Lower lobe of right lung (tissue), 2 donors: ENCODE data around the gene LMF1. TPM values are rescaled to one million over a fixed set of nuclear protein-coding genes. Genes with fewer than 3 reads are reported as not detected.

ENCODE experiments used
- ATAC-seq, 2 donors: fragments of 200-7000 bp; cut with Tn5 transposase; one replicate each; pipeline ENCODE4 v1.9.1; 2020 to 2022; ENCODE audit warnings: mild to moderate bottlenecking in 2 of 2, moderate library complexity in 2 of 2
- DNase-seq: peaks from one replicate; pipeline ENCODE4 v3.0.0-alpha.2; 2020
- H3K27ac ChIP-seq: fragments of 200-600 bp; one replicate; pipeline ENCODE4 v1.8.0; 2022
- H3K27me3 ChIP-seq: fragments of 200-600 bp; one replicate; pipeline ENCODE4 v1.8.0; 2022; ENCODE audit warnings: low read depth
- H3K36me3 ChIP-seq: fragments of 200-600 bp; one replicate; pipeline ENCODE4 v1.8.0; 2022; ENCODE audit warnings: mild to moderate bottlenecking
- H3K4me1 ChIP-seq: fragments of 200-600 bp; one replicate; pipeline ENCODE4 v1.8.0; 2022
- H3K4me3 ChIP-seq: fragments of 200-600 bp; one replicate; pipeline ENCODE4 v1.8.0; 2022; ENCODE audit warnings: mild to moderate bottlenecking
- H3K9me3 ChIP-seq: fragments of 200-600 bp; one replicate; pipeline ENCODE4 v1.8.0; 2022
- intact Hi-C: fragments of 100-400 bp; cut with DNase I; formaldehyde crosslinking; loops from one replicate; pipeline ENCODE4 v1.11.0; 2022
- total RNA-seq: library from RNA; stranded (reverse); fragmentation: NEBNext Ultra II Directional; extraction: Animal tissue kit (Norgen Biotek cat#: 25700); gene quantifications from one replicate; pipeline ENCODE4 v1.2.1, GENCODE V29; 2021
- TF ChIP-seq, protein P1 (sequence below): fragments of 200-600 bp; IDR thresholded peaks from one replicate; pipeline ENCODE4 v1.8.0; 2022; ENCODE audit warnings: antibody characterized with exemption, mild to moderate bottlenecking
- donor health status: DM: no; HTN: yes; CAD: no; lungs with severe emphysema.

LMF1 gene
- total RNA-seq, 1 donor from 2014 or later: 23.8 TPM

DNA sequence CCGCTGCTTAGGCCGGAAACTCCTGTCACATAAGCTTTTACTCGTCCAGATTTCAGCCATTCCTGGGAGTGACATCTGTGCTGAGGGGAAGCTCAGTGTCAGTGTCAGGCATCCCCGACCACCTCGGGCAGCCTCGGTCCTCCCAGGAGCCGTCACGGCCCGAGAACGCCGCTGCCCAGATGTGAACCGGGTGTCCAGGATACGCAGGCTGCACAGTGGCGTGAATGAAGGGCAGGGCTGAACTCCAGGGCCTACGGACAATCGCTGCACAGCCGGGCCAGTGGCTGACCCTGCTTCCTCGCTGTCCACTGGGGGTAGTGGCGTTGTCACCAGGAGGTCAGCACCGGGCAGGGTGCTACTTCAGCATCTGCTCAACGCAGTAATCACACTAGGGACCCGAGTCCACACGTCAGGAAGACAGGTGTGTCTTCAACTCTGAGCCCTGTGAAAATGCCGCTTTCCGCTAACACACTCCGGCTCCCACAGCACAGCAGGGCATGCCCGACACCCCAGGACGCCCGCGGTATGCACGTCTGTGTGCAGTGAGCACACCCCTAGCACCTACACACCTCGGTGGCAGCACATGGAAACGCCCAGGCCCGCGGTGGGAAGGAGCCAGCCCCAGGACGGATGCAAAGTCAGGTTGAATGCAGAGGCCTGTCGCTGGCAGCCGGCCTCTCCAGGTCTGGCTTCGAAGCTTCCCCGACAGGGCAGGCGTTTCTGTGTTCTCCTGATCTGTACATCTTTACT lies 3.1 kb downstream of the LMF1 start:
- TF ChIP-seq, protein P1, sequence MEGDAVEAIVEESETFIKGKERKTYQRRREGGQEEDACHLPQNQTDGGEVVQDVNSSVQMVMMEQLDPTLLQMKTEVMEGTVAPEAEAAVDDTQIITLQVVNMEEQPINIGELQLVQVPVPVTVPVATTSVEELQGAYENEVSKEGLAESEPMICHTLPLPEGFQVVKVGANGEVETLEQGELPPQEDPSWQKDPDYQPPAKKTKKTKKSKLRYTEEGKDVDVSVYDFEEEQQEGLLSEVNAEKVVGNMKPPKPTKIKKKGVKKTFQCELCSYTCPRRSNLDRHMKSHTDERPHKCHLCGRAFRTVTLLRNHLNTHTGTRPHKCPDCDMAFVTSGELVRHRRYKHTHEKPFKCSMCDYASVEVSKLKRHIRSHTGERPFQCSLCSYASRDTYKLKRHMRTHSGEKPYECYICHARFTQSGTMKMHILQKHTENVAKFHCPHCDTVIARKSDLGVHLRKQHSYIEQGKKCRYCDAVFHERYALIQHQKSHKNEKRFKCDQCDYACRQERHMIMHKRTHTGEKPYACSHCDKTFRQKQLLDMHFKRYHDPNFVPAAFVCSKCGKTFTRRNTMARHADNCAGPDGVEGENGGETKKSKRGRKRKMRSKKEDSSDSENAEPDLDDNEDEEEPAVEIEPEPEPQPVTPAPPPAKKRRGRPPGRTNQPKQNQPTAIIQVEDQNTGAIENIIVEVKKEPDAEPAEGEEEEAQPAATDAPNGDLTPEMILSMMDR: no peak
- peak; percentile 40 for DNase-seq
- Histone ChIP-seq H3K4me3 (no peak overlapping the region), H3K27me3 (no peaks in the 10 kb centered on the region), H3K36me3 (peaks cover 4% of the 10 kb centered on the region), H3K4me1 (peaks cover 24% of the 10 kb centered on the region), H3K9me3 (no peaks in the 10 kb centered on the region), H3K27ac (no peak overlapping the region)
- intact Hi-C loops: no loop called here
- no peak for ATAC-seq

DNA sequence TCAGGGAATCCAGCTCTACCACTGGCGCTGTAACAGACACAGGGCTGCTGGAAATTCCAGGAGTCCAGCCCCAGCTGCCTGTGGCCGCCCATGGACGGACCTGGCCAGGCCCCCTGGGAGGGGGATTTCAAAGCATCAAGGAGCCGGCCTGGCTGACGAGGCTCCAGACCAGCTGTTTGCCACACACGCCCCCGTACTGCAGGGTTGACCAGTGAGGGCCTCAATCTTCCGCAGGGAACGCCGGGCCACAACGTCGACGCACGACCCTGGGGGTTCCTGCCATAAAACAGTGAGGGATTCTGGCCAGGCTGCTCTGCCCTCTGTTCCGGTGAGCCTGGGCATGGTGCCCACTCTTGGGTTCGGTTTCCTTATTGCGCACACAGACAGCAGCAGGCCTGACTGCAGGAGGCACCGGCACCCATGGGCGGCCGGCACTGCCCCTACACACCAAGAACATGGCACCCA lies 3.7 kb downstream of the LMF1 start:
- Histone ChIP-seq H3K4me3 (no peak overlapping the region), H3K27ac (no peak overlapping the region), H3K4me1 (peaks cover 24% of the 10 kb centered on the region), H3K27me3 (no peaks in the 10 kb centered on the region), H3K9me3 (no peaks in the 10 kb centered on the region), H3K36me3 (peaks cover 4% of the 10 kb centered on the region)
- intact Hi-C loops: no loop called here
- TF ChIP-seq, protein P1: no peak
- DNase-seq (peak; percentile 41), ATAC-seq (no peak)

DNA sequence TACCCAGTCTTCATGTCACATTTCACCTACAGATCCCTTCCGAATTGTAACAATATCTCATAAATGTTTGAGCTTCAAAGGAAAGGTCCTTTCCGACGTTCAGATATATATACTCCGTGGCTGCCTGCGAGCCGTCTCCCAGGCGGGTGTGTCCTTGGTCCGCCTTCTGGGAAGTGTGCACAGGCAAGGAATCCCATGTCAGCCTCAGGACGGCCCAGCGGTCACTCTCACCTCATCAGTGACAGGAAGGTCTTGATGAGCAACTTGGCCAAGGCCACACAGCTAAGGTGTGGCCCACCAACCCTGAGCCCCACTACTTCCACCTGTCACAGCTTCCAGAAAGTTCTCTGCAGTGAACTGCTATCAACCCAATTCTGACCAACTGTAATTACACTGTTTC lies 4.3 kb downstream of the LMF1 start:
- Histone ChIP-seq H3K4me1 (peaks cover 24% of the 10 kb centered on the region), H3K27ac (no peak overlapping the region), H3K27me3 (no peaks in the 10 kb centered on the region), H3K9me3 (no peaks in the 10 kb centered on the region), H3K4me3 (no peak overlapping the region), H3K36me3 (peaks cover 4% of the 10 kb centered on the region)
- DNase-seq (no peak), ATAC-seq (no peak)
- TF ChIP-seq, protein P1: no peak
- intact Hi-C loops: no loop called here

DNA sequence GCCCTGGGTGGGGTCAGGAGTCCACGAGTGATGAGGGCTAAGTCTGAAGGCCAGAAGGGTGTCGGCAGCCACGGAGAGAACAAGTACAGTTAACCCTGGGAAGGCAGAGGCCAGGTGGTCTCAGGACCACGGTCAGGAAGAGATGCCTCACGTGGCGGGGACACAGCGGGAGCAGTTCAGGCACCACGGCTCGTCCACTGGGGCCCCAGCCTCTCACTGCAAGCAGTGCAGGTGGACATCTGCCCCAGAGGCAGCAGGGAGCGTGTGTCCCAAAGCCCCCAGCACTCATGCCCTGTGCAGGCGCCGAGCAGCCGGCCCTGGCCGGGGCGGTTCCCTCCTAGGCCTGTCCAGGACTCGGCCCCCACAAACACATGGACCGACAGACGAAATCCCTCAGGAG lies 4.7 kb downstream of the LMF1 start:
- TF ChIP-seq, protein P1: no peak
- Histone ChIP-seq H3K36me3 (peaks cover 4% of the 10 kb centered on the region), H3K4me3 (no peak overlapping the region), H3K27ac (no peak overlapping the region), H3K27me3 (no peaks in the 10 kb centered on the region), H3K9me3 (no peaks in the 10 kb centered on the region), H3K4me1 (peaks cover 24% of the 10 kb centered on the region)
- intact Hi-C loops: no loop called here
- no peak for ATAC-seq
- peak; percentile 43 for DNase-seq

DNA sequence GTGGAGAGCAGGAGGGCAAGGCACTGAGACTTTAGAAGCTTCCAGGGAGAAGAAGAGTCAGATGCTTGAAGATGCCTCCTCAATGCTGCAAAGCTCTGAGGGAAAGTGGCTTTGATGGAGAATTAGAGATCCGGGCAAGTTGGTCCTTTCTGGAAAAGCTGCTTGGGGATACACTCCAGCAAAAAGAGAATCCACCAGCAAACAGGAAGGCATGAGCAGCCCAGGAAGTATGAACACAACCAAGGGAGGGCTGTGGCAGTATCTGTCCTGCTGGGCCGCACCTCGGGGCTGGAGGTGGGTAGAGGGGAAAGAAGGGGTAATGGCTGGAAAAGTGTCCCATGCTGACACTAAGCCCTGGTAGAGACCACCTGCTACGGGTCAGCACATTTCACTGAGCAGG lies 5.3 kb downstream of the LMF1 start:
- Histone ChIP-seq H3K36me3 (peaks cover 4% of the 10 kb centered on the region), H3K27me3 (no peaks in the 10 kb centered on the region), H3K4me1 (peaks cover 24% of the 10 kb centered on the region), H3K4me3 (peak overlapping the region; percentile 33), H3K27ac (peak overlapping the region; percentile 81), H3K9me3 (no peaks in the 10 kb centered on the region)
- intact Hi-C loops: no loop called here
- TF ChIP-seq, protein P1: no peak
- ATAC-seq (no peak), DNase-seq (no peak)
